IMR-90 (cell line): ENCODE results near the gene TRIAP1. TPM values are rescaled to one million over a fixed set of nuclear protein-coding genes. Genes with fewer than 3 reads are reported as not detected.

ENCODE experiments used
- polyA plus RNA-seq, 3 experiments: library from polyadenylated mRNA; depleted of rRNA; stranded (reverse); fragments of >200 nt; gene quantifications; 2 replicates each; pipeline ENCODE4 v1.2.3, GENCODE V29; 2012; ENCODE audit warnings: low replicate concordance in 1 of 3
- total RNA-seq: library from RNA; depleted of rRNA; stranded (reverse); fragments of >200 nt; gene quantifications from 2 replicates; pipeline ENCODE4 v1.2.3, GENCODE V29; 2012
- TF ChIP-seq, protein P1 (sequence below): conservative IDR thresholded peaks from 2 replicates; pipeline ENCODE4 v1.5.1; 2012; ENCODE audit warnings: mild to moderate bottlenecking, low read depth, low read length, improper control_type of control experiment

TRIAP1 gene
- total and polyA plus RNA-seq, 2 of the 4 experiments (the other 2 are of a cell fraction), result 19.2 to 32.3 TPM

DNA sequence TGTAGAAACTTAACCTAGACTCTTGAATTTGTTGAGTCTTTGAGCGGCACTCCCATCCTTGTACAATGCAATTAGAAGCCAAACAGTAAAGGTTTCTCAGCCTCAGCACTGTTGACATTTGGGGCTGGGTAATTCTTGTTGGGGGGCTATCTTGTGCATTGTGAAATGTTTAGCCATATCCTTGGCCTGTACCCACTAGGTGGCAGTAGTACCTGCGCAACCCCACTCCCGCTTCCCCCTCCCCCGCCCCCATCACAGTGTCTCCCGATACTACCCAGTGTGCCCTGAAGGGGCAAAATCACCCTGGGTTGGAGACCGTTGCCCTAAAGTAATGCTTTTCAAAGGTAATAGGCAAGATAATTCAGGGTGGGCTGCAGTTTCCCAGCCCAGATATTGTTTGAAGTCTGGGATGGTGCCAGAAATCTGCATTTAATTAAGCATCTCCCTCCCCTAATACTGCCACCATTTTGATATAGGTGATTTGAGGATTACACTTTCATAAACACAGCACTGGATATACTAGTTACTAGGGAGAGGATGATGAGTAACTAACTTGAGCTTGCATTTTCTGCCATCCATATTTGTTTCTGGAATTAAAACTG is 6.4 kb downstream of the TRIAP1 start (continued):
- TF ChIP-seq, protein P1, sequence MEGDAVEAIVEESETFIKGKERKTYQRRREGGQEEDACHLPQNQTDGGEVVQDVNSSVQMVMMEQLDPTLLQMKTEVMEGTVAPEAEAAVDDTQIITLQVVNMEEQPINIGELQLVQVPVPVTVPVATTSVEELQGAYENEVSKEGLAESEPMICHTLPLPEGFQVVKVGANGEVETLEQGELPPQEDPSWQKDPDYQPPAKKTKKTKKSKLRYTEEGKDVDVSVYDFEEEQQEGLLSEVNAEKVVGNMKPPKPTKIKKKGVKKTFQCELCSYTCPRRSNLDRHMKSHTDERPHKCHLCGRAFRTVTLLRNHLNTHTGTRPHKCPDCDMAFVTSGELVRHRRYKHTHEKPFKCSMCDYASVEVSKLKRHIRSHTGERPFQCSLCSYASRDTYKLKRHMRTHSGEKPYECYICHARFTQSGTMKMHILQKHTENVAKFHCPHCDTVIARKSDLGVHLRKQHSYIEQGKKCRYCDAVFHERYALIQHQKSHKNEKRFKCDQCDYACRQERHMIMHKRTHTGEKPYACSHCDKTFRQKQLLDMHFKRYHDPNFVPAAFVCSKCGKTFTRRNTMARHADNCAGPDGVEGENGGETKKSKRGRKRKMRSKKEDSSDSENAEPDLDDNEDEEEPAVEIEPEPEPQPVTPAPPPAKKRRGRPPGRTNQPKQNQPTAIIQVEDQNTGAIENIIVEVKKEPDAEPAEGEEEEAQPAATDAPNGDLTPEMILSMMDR, result peak; percentile 56
